Adipocyte (in vitro differentiated cells): ENCODE results near the gene CHD6.

Experiments
- DNase-seq: peaks from one replicate; pipeline ENCODE4 v3.0.0-alpha.2; 2015; ENCODE audit warnings: low read depth
- H3K27me3 ChIP-seq: replicated peaks from 2 replicates; pipeline ENCODE4 v1.7.0; 2013; ENCODE audit warnings: mild to moderate bottlenecking, low read length, moderate library complexity; ENCODE audit not compliant: control insufficient read depth, insufficient read depth
- H3K36me3 ChIP-seq: 2 replicates; pipeline ENCODE4 v1.7.0; 2013; ENCODE audit warnings: low read length, mild to moderate bottlenecking, moderate library complexity; ENCODE audit not compliant: control insufficient read depth, insufficient read depth, severe bottlenecking
- H3K4me1 ChIP-seq: 2 replicates; pipeline ENCODE4 v1.7.0; 2013; ENCODE audit warnings: mild to moderate bottlenecking, low read length, moderate library complexity; ENCODE audit not compliant: control insufficient read depth, insufficient read depth
- H3K4me3 ChIP-seq: 2 replicates; pipeline ENCODE4 v1.7.0; 2013; ENCODE audit warnings: mild to moderate bottlenecking, low read length, moderate library complexity
- H3K9ac ChIP-seq: 2 replicates; pipeline ENCODE4 v1.7.0; 2013; ENCODE audit warnings: mild to moderate bottlenecking, low read length, moderate library complexity
- H3K9me3 ChIP-seq: 2 replicates; pipeline ENCODE4 v1.7.0; 2013; ENCODE audit warnings: mild to moderate bottlenecking, low read length, moderate library complexity; ENCODE audit not compliant: control insufficient read depth

Gene CHD6

GRCh38 chr20:41580350-41580749 is 37.8 kb downstream of the CHD6 start:
- no peaks in the 10 kb centered on the region for H3K36me3 ChIP-seq
- no peak for DNase-seq
- H3K4me3 ChIP-seq, result no peak overlapping the region
- H3K9me3 ChIP-seq, result no peaks in the 10 kb centered on the region
- no peak overlapping the region for H3K9ac ChIP-seq
- H3K4me1 ChIP-seq, result no peaks in the 10 kb centered on the region
- H3K27me3 ChIP-seq, result no peaks in the 10 kb centered on the region

DNA sequence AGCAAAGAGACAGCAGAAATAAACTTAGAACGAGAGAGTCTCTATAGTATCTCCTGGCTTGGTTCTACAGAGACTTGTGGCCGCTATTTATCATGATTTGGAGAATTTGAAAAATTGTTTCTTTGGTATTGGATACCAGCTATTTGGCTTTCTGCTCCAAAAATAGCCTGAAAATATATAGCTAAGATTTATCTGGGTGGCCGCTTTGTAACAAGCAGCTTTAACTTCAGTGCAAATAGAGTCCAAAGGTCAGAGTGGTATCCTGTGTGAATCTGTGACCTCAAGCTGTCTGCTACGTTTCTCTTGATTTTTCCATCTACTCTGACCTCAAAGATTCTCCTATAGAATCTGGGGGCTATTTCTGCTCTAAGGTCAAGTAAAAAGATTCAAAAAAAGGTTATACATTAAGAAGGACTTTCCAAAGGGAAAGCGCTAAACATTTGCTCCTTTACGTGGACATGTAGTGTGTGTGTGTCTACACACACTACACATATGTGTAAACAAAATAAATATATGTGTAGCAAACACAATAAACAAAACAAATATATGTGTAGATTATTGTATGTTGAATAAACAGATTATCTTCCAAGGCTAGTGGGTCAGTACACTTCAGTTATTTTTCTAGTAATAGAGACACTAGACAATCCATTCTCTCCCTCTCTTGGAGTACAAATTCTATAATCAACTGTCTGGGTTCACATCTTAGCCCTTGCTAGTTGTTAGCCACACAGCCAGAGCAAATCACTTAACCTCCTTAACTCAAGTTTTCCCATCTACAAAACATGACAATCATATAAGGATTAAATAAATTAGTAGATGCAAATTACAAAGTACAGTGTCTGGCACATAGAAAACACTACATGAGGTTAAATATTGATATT is 40.8 kb downstream of the CHD6 start:
- H3K4me1 ChIP-seq, result no peaks in the 10 kb centered on the region
- H3K9ac ChIP-seq, result no peak overlapping the region
- H3K4me3 ChIP-seq, result no peak overlapping the region
- H3K27me3 ChIP-seq, result no peaks in the 10 kb centered on the region
- H3K9me3 ChIP-seq, result no peaks in the 10 kb centered on the region
- no peak for DNase-seq
- no peaks in the 10 kb centered on the region for H3K36me3 ChIP-seq

DNA sequence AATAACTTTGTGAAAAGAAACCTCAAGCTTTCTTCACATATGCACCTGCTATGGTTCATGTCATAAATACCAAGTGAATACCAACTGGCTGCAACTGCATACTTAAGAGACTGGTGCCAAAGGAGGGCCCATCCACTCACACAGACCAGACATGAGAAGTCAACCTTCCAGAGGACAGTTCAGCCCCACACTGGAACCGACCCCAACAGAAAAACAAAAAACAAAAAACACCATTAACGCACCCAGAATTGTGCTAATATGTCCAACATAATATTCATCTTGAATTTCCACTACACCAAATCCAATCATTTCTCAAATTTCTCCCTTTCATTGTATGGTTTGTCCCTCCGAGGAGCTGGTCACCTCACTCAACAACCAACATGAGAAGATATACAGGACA is 42.8 kb downstream of the CHD6 start:
- Histone ChIP-seq H3K27me3 (no peaks in the 10 kb centered on the region), H3K4me3 (no peak overlapping the region), H3K36me3 (no peaks in the 10 kb centered on the region), H3K9me3 (no peaks in the 10 kb centered on the region), H3K9ac (no peak overlapping the region), H3K4me1 (peaks cover 5% of the 10 kb centered on the region)
- DNase-seq, result no peak

DNA sequence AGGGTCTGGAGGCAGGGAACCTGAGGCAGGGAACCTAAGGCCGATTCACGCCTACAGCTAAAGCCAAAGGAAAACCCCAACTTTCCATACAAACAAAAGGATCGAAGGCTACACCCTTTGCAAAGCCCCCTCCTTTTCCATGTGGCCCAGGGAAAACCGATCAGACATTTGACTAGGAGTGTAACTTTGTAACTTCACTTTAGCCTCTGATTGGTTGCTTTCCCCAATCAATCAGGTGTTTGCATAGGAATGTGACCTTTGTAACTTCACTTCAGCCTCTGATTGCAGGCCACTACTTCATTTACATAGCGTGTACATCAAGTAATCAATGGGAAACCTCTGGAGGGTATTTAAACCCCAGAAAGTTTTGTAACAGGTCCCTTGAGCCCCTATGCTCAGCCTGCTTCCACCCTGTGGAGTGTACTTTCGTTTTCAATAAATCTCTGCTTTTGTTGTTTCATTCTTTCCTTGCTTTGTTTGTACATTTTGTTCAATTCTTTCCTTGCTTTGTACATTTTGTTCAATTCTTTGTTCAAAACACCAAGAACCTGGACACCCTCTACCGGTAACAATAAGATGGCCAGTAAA is 43.3 kb downstream of the CHD6 start:
- no peak for DNase-seq
- H3K27me3 ChIP-seq, result no peaks in the 10 kb centered on the region
- H3K9ac ChIP-seq, result no peak overlapping the region
- H3K9me3 ChIP-seq, result no peaks in the 10 kb centered on the region
- no peaks in the 10 kb centered on the region for H3K36me3 ChIP-seq
- no peak overlapping the region for H3K4me3 ChIP-seq
- peaks cover 6% of the 10 kb centered on the region for H3K4me1 ChIP-seq

DNA sequence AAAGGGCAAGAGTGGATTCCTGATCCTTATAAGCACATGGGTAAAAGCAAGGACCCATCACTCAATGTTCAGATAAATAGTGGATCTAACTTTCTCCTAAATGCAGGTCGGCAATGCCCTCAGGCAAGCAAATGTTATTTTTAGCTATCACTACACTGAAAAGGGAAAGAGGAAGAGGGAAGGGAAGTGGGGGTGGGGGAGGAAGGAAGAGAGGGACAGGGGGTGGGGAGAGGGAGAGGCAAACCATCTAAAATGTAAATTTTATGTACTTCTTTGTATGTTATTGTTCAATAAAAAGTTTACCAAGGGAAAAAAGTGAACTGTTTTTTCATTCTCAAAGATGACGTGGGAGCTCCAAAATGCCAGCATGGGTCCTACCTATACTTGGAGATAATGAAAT is 44.2 kb downstream of the CHD6 start:
- DNase-seq, result no peak
- H3K9me3 ChIP-seq, result no peaks in the 10 kb centered on the region
- H3K4me3 ChIP-seq, result no peak overlapping the region
- no peaks in the 10 kb centered on the region for H3K27me3 ChIP-seq
- H3K4me1 ChIP-seq, result peaks cover 6% of the 10 kb centered on the region
- no peaks in the 10 kb centered on the region for H3K36me3 ChIP-seq
- no peak overlapping the region for H3K9ac ChIP-seq

DNA sequence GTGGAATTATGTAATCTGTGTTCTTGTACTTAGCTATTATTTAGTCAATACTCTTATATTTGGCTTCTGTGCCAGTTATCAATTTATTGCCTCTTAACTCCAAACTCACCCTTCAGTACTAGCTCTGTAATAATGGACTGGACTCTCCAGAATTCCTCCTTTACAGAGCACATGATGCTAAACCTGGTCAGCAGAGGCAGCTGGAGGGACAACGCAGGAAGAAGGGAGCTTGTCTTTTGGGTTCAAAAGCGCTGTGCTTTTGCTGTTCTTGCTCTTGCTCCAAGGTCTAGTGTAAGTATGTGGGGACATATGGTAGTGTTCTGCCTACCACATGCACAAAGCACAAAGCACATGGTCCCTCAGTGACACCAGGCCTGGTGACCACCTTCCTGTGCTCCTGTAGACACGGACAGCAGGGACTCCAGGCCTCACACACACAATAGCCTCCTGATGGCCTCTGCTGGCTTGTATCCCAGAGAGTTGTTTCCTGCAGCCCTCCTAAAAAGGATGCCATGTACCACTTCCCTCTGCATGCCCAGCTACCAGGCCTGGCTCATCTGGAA is 46.1 kb downstream of the CHD6 start:
- Histone ChIP-seq H3K4me3 (no peak overlapping the region), H3K9ac (no peak overlapping the region), H3K36me3 (no peaks in the 10 kb centered on the region), H3K9me3 (no peaks in the 10 kb centered on the region), H3K27me3 (no peaks in the 10 kb centered on the region), H3K4me1 (peaks cover 6% of the 10 kb centered on the region)
- DNase-seq, result no peak

DNA sequence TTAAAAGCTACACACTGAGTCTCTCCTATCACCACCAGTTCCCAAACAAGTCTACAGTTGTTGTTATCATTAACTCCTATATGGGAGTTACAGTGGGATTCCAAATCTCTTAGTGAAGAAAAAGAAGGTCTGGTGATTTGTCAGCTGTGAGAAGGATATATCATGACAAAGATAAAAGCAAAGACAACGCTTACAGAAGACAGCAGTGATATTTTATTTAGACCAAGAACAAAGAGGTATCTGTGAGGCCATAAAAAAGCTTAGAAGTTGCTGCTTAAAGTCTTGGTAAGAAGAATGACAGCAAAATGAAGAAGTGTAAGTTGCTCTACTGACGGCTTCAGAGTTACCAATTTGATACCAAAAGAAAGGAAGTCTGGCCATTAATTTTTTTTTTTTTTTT is 47.2 kb downstream of the CHD6 start:
- H3K9me3 ChIP-seq, result no peaks in the 10 kb centered on the region
- H3K4me3 ChIP-seq, result no peak overlapping the region
- no peak for DNase-seq
- peaks cover 6% of the 10 kb centered on the region for H3K4me1 ChIP-seq
- no peaks in the 10 kb centered on the region for H3K27me3 ChIP-seq
- H3K9ac ChIP-seq, result no peak overlapping the region
- H3K36me3 ChIP-seq, result no peaks in the 10 kb centered on the region

DNA sequence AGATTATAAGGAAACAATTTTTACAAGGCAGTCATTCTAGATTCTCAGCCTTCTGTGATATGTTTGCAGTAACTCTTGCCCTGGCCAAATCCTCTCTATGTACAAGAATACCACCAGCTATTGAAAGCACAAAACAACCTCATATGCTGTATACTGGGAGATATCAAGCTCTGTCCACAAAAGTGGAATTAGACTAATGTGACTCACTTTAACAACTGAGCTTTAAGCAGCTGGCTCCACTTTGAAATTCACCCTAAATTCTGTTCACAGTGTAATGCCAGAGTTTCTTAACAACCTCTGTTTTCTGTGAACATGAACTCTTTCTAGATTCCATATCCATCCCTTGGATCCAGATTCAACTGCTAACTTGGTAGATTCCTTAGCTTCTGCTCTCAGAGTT is 47.6 kb downstream of the CHD6 start:
- no peaks in the 10 kb centered on the region for H3K36me3 ChIP-seq
- H3K9ac ChIP-seq, result no peak overlapping the region
- DNase-seq, result peak; percentile 12
- H3K27me3 ChIP-seq, result no peaks in the 10 kb centered on the region
- peaks cover 6% of the 10 kb centered on the region for H3K4me1 ChIP-seq
- no peak overlapping the region for H3K4me3 ChIP-seq
- no peaks in the 10 kb centered on the region for H3K9me3 ChIP-seq

GRCh38 chr20:41567615-41568014 is 50.6 kb downstream of the CHD6 start:
- H3K9ac ChIP-seq, result no peak overlapping the region
- no peaks in the 10 kb centered on the region for H3K36me3 ChIP-seq
- DNase-seq, result no peak
- H3K4me3 ChIP-seq, result no peak overlapping the region
- H3K4me1 ChIP-seq, result peaks cover 6% of the 10 kb centered on the region
- H3K27me3 ChIP-seq, result no peaks in the 10 kb centered on the region
- H3K9me3 ChIP-seq, result no peaks in the 10 kb centered on the region

- Histone ChIP-seq H3K9ac (no peak overlapping the region), H3K36me3 (no peaks in the 10 kb centered on the region), H3K27me3 (no peaks in the 10 kb centered on the region), H3K4me3 (no peak overlapping the region), H3K9me3 (no peaks in the 10 kb centered on the region), H3K4me1 (peaks cover 6% of the 10 kb centered on the region)
- no peak for DNase-seq
Measured at GRCh38 chr20:41566896-41567527, 51.2 kb downstream of the CHD6 start.

- Histone ChIP-seq H3K27me3 (no peaks in the 10 kb centered on the region), H3K9me3 (no peaks in the 10 kb centered on the region), H3K4me1 (no peaks in the 10 kb centered on the region), H3K36me3 (no peaks in the 10 kb centered on the region), H3K4me3 (no peak overlapping the region), H3K9ac (no peak overlapping the region)
- no peak for DNase-seq
Measured at GRCh38 chr20:41563087-41563486, 55.1 kb downstream of the CHD6 start.
